Measurements from ENCODE around the gene SPANXN5.
"Not testable (repeated sequence)": the region's sequence is repeated elsewhere in the genome, so short reads cannot be mapped to it uniquely, and the experiment has no call there.

Gene SPANXN5, protein sequence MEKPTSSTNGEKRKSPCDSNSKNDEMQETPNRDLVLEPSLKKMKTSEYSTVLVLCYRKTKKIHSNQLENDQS

DNA sequence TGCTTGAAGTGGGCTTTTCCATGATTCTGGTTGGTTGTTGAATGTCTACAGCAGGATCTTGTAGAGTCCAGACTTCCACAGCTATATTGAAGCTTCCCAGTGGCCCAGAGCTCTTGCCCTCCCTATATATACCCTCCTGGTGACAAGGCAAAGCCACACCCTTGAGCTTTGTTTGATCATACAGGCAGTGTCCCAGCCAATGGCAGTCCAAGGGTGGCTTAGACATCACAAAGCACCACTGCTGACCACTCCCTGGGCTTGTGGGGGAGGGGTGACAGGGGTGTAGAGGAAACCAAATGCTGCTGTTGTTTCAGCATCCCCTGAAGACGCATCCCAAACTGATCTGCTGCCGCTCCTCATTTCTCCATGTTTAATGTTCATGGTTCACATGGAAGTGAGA, at the start of gene SPANXN5:
SPANXN5 (minus strand) TSS at position 101 of the 400 bp plus-strand sequence; CDS start at position 22, 79 bp downstream.
- not testable (repeated sequence) for DNase-seq

DNA sequence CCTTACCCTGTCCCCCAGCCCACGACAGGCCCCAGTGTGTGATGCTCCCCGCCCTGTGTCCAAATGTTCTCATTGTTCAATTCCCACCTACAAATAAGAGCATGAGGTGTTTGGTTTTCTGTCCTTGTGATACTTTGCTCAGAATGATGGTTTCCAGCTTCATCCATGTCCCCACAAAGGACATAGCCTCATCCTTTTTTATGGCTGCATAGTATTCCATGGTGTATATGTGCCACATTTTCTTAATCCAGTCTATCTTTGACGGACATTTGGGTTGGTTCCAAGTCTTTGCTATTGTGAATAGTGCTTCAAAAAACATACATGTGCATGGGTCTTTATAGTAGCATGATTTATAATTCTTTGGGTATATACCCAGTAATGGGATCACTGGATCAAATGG, 46.4 kb upstream of the SPANXN5 start:
- not testable (repeated sequence) for DNase-seq

DNA sequence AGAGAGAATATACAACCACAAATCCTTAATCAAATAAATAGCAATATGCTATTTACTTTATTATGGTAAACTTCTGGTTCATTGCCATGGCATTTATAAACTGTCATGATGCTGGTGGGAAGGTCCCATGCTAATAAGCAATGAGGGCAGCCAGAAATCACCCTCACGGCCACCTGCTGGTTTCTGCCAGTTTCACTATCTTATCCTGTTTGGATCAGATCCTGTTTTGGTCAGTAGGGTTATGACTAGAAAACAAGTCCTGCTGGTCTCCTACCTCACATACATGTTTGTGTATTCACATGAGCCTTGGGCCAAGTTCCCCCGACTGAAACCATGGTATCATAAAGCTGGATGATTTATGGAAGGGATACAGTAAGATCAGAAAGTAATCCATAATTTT, 41.9 kb upstream of the SPANXN5 start:
- DNase-seq, result no peak

DNA sequence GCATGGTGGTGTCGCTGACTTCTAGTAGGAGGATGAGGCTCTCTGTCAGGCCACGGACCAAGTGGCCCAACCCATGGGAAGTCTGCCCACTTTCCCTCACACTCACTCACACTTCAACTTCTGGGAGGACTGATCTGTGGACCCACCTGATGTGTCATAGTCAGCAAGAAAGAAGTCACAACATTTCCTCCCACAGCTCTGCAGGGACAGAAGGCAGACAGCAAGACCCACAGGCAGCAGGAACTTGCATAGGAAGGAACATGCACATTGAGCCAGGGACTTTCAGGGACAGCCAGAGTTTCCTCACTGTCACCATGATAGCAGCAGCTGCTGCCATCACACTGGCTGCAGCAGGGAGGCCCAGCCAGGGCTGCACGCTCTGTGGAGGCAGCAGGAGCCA, 33.3 kb upstream of the SPANXN5 start:
- no peak for DNase-seq

DNA sequence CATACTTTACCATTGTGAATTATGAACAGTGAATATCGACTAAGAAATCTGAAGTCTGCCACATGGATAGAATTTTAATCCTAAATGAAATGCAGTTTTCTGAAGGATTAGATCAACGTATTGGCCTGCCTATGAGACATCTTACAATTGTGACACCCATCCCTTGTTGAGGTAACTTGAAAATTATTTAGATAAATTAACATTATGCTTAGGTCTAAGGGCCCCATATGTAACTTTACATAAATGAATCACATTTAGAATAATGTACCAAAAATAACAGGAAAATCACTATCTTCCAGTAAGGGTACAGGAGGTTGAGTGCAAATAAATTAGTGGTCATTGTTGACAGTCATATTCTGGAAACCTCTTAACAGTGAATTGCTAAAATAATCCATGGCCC, 27.4 kb upstream of the SPANXN5 start:
- DNase-seq, result no peak

DNA sequence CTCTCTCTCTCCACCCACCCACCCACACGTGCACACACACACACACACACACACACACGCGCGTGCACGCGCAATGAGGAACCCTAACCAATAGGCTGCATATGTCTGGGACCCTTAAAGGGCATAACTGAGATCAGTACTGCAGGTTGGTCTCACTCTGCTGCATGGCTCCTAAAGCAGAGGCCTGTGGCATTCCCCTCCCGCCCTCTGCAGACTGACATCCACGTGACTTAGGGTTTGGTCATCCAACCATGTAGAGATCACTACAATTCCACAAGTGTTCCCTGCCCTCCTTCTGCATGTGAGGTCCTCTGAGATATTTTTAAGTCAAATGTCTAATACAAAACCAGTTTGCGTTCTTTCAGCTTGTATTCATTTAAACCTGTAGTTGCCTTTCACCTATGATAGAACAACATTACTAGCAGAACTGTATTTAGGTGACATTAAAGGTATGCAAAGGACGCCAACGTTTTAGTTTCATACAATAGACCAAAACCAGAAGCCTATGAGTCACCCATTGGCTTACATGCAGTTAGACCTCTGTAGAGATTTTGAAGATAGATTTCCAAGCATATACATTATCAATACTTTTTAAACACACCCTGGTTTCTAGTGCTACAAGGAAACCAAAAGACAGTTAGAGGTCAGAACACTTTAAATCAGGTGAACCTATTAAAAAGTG, 24.0 kb upstream of the SPANXN5 start:
- DNase-seq, result no peak

DNA sequence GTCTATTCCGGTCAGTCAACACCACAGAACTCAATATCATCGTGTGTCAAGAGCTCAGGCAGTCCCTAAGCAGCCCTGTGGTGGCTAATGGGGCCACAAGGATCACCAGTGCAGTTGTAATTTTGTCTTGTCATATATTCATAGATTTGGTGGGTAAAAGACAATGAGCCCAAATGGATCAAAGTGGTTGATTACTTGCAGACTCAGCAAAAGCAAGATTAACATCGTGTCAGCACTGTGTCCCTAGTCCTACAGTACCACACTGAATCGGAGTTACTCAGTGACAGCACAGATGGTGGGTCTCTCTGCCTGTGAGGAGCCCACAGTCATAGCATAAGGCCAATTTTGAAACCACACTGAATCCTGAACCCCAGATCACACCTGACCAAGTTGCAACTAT, 22.6 kb upstream of the SPANXN5 start:
- DNase-seq, result no peak

DNA sequence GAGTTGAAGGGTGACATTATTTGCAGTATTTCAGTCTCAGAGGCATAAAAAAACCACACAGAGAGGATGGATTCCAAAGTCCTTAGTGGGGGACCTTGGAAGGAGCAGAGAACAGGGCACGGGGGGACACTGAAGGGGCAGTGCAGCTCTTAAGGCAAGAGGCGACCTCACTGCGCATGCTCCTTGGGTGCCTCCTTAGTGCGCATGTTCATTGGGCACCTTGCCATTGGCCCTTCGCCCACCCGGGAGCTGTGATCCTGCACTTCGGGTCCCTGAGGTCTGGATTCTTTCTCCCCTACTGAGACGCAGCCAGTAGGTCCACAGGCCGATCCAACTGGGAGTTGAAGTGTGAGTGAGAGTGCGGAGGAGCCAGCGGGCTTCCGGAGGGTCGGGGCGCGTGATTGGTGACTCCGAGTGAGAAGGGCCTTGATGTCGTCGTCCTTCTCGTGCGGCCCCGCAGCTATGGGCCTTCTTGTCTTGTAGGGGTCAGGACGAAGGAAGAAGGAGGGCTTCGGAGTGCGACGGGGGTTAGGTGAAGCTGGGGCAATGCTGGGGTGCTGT, 13.9 kb upstream of the SPANXN5 start, which contains the start of gene XAGE5:
XAGE5 (plus strand) TSS at position 223 of the 561 bp plus-strand sequence. CDS start 1,280 bp downstream, outside the sequence.
- no peak for DNase-seq

DNA sequence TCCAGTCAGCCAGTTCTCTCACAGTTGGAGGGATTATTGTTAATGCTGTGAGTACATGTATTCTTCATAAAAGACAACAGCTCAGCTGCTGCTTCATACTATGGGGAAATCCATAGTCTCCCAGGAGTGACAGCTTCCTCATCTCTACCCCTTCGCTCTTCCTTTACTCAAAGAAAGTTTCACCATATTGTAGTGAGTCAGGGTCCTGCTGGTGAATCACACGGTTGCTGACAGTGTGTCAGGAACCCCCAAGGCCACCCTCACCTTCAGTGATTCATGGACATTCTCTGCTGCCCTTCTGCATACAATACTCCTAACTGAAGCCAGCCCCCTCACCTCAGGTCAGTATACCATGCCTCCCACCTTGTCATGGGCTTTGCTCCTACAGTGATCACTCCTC, 7.6 kb upstream of the SPANXN5 start:
- DNase-seq, result not testable (repeated sequence)

DNA sequence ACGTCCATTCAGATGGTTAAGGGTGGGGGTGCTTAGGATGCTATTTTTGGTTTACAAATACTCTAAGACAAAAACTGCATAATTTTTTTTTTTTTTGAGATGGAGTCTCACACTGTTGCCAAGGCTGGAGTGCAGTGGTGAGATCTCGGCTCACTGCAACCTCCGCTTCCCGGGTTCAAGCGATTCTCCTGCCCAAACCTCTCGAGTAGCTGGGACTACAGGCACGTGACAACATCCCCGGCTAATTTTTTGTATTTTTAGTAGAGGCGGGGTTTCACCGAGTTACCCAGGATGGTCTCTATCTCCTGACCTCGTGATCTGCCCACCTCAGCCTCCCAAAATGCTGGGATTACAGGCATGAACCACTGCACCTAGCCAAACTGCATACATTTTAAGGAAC, 23.7 kb downstream of the SPANXN5 start:
- DNase-seq, result not testable (repeated sequence)

DNA sequence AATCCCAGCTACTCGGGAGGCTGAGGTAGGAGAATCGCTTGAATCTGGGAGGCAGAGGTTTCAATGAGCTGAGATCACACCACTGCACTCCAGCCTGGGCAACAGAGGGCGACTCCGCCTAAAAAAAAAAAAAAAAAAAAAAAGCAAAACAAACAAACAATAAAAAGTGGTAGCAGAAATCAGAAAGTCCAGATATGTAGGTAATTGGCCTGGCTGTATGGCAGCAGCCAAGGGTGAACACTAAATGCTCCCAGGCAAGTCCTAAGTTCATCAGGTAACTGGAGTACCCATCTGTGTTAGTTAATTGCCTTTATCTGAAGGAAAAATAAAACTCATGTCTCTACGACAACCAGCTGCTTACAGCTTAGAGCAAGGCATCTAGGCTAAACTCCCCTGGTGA, 31.2 kb downstream of the SPANXN5 start:
- not testable (repeated sequence) for DNase-seq

DNA sequence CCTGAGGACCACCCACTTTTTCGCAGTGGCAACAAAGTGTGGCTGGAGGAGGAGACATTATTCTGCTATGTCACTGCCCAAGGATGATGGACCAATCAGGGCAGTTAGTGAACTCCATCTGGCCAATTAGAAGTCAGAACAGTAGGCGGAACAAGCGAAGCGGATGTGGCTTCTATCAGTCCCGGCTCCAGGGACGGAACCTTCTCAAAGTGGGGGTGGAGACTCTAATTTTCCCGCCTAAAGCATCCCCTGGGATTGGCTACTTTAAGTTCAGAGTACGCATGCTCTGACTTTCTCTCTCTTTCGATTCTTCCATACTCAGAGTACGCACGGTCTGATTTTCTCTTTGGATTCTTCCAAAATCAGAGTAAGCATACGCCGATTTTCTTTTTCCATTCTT, 46.3 kb downstream of the SPANXN5 start, which contains the start of gene SSX2B:
SSX2B (plus strand) TSS at position 301 of the 400 bp plus-strand sequence. CDS start 1,429 bp downstream, outside the sequence.
- not testable (repeated sequence) for DNase-seq
